HG03442 (cell line): ENCODE results near the gene MAN1B1.

Experiments used
- ATAC-seq: cut with Tn5 transposase; IDR thresholded peaks from one replicate; pipeline ENCODE4 v1.9.1; 2021; ENCODE audit warnings: mild to moderate bottlenecking, moderate library complexity; ENCODE audit not compliant: unreplicated experiment

MAN1B1 gene

GRCh38 chr9:137141976-137142936 is 55.5 kb downstream of the MAN1B1 start:
- no peak for ATAC-seq

- no peak for ATAC-seq
Measured at GRCh38 chr9:137143459-137143858, 56.7 kb downstream of the MAN1B1 start.

GRCh38 chr9:137145731-137146526 is 59.1 kb downstream of the MAN1B1 start:
- ATAC-seq: no peak

GRCh38 chr9:137146527-137146918 is 59.7 kb downstream of the MAN1B1 start:
- no peak for ATAC-seq

GRCh38 chr9:137147091-137147792 is 60.5 kb downstream of the MAN1B1 start:
- ATAC-seq: no peak

GRCh38 chr9:137147793-137148160 is 61.0 kb downstream of the MAN1B1 start:
- ATAC-seq: no peak

- ATAC-seq: no peak
Measured at GRCh38 chr9:137148242-137148641, 61.5 kb downstream of the MAN1B1 start.

- ATAC-seq: no peak
Measured at GRCh38 chr9:137148661-137149060, 61.9 kb downstream of the MAN1B1 start.

- no peak for ATAC-seq
Measured at GRCh38 chr9:137149363-137149762, 62.6 kb downstream of the MAN1B1 start.

- no peak for ATAC-seq
Measured at GRCh38 chr9:137149942-137150616, 63.3 kb downstream of the MAN1B1 start.

GRCh38 chr9:137150617-137151457 is 64.1 kb downstream of the MAN1B1 start:
- no peak for ATAC-seq

GRCh38 chr9:137152844-137153405 is 66.1 kb downstream of the MAN1B1 start:
- no peak for ATAC-seq

GRCh38 chr9:137156567-137157375 is 70.0 kb downstream of the MAN1B1 start:
- no peak for ATAC-seq

- no peak for ATAC-seq
Measured at GRCh38 chr9:137157618-137158415, 71.0 kb downstream of the MAN1B1 start.

GRCh38 chr9:137158625-137159024 is 71.8 kb downstream of the MAN1B1 start:
- ATAC-seq: no peak
